Thoracic aorta (tissue), 2 donors: ENCODE results near the gene PHF5A. TPM values are rescaled to one million over a fixed set of nuclear protein-coding genes. Genes with fewer than 3 reads are reported as not detected.

Source experiments
- ATAC-seq: fragments of 150-250 bp; one replicate; pipeline ENCODE4 v1.8.0; 2017; ENCODE audit warnings: low read depth; ENCODE audit not compliant: insufficient number of reproducible peaks, low FRiP score
- DNase-seq: peaks from one replicate; pipeline ENCODE4 v3.0.0-alpha.2; 2020; ENCODE audit warnings: low spot score
- H3K27ac ChIP-seq, 2 donors: fragments of 200-600 bp; sonication (generic); 1 replicate in 1 of 2; 2 replicates in 1 of 2; pipeline ENCODE4 v1.5.1; 2016; ENCODE audit warnings: mild to moderate bottlenecking in 2 of 2, moderate library complexity in 2 of 2
- H3K27me3 ChIP-seq: fragments of 200-600 bp; sonication (generic); replicated peaks from 2 replicates; pipeline ENCODE4 v1.6.0; 2016; ENCODE audit warnings: mild to moderate bottlenecking; ENCODE audit not compliant: insufficient read depth
- H3K36me3 ChIP-seq: fragments of 200-600 bp; sonication (generic); one replicate; pipeline ENCODE4 v1.5.1; 2016
- H3K4me1 ChIP-seq, 2 donors: fragments of 200-600 bp; sonication (generic); 1 replicate in 1 of 2; 2 replicates in 1 of 2; pipeline versions ENCODE4 v1.5.1 to v1.6.0; 2016; ENCODE audit warnings: low read depth in 2 of 2, mild to moderate bottlenecking in 1 of 2; ENCODE audit not compliant: control insufficient read depth in 1 of 2
- H3K4me3 ChIP-seq: fragments of 200-600 bp; sonication (generic); 2 replicates; pipeline ENCODE4 v1.5.1; 2016; ENCODE audit warnings: mild to moderate bottlenecking
- H3K9me3 ChIP-seq: fragments of 200-600 bp; sonication (generic); 2 replicates; pipeline ENCODE4 v1.5.1; 2016
- CTCF ChIP-seq: fragments of 200-600 bp; sonication (generic); IDR thresholded peaks from one replicate; pipeline ENCODE4 v1.5.1; 2019; ENCODE audit warnings: antibody characterized with exemption
- total RNA-seq, 2 donors: library from RNA; depleted of rRNA; stranded (reverse); fragments of >200 nt; gene quantifications; one replicate each; pipeline versions ENCODE4 v1.1.0 to v1.2.3, GENCODE V29; 2016

The PHF5A gene
- total RNA-seq, 2 donors from 2014 or later: 13.8 to 28.7 TPM

GRCh38 chr22:41429951-41430332 lies 38.5 kb downstream of the PHF5A start:
- Histone ChIP-seq H3K9me3 (no peaks in the 10 kb centered on the region), H3K27ac (no peak overlapping the region), H3K36me3 (peaks cover 23% of the 10 kb centered on the region), H3K4me3 (no peak overlapping the region), H3K4me1 (peaks cover 1 to 13% of the 10 kb centered on the region in 2 donors), H3K27me3 (no peaks in the 10 kb centered on the region)
- DNase-seq (no peak), ATAC-seq (no peak)
- no peak for TF ChIP-seq CTCF

- H3K27ac ChIP-seq: no peak overlapping the region
- no peak for ATAC-seq
These were observed 39.1 kb downstream of the PHF5A start for GRCh38 chr22:41429232-41429950.

GRCh38 chr22:41425660-41426365 lies 42.7 kb downstream of the PHF5A start:
- H3K9me3 ChIP-seq: no peaks in the 10 kb centered on the region
- no peak overlapping the region for H3K27ac ChIP-seq
- H3K27me3 ChIP-seq: no peaks in the 10 kb centered on the region
- peaks cover 11% of the 10 kb centered on the region for H3K36me3 ChIP-seq
- ATAC-seq: no peak
- DNase-seq: no peak
- no peaks in the 10 kb centered on the region for H3K4me1 ChIP-seq
- H3K4me3 ChIP-seq: no peak overlapping the region
- no peak for TF ChIP-seq CTCF

More at GRCh38 chr22:41429232-41429950, 39.1 kb downstream of the PHF5A start:
- DNase-seq: no peak
- no peaks in the 10 kb centered on the region for H3K27me3 ChIP-seq
- H3K4me1 ChIP-seq: peaks cover 0 to 7% of the 10 kb centered on the region in 2 donors
- peaks cover 17% of the 10 kb centered on the region for H3K36me3 ChIP-seq
- H3K9me3 ChIP-seq: no peaks in the 10 kb centered on the region
- TF ChIP-seq CTCF: no peak
- H3K4me3 ChIP-seq: no peak overlapping the region

GRCh38 chr22:41418717-41419116 lies 49.8 kb downstream of the PHF5A start:
- Histone ChIP-seq H3K27me3 (no peaks in the 10 kb centered on the region), H3K27ac (peak overlapping the region; percentile 90 to 92), H3K36me3 (peaks cover 4% of the 10 kb centered on the region), H3K4me1 (peaks cover 31 to 50% of the 10 kb centered on the region in 2 donors), H3K4me3 (no peak overlapping the region), H3K9me3 (no peaks in the 10 kb centered on the region)
- no peak for DNase-seq
- no peak for TF ChIP-seq CTCF
- no peak for ATAC-seq

GRCh38 chr22:41417622-41418390 lies 50.7 kb downstream of the PHF5A start:
- H3K36me3 ChIP-seq: no peaks in the 10 kb centered on the region
- H3K9me3 ChIP-seq: no peaks in the 10 kb centered on the region
- H3K27me3 ChIP-seq: no peaks in the 10 kb centered on the region
- H3K4me3 ChIP-seq: peak overlapping the region; percentile 49
- TF ChIP-seq CTCF: no peak
- H3K27ac ChIP-seq: peak overlapping the region; percentile 90 to 92
- peaks cover 35 to 54% of the 10 kb centered on the region in 2 donors for H3K4me1 ChIP-seq
- ATAC-seq (peak; percentile 74), DNase-seq (peak; percentile 85)
